Measurements from ENCODE around the gene ZSWIM7. TPM values are rescaled to one million over a fixed set of nuclear protein-coding genes. Genes with fewer than 3 reads are reported as not detected.

ZSWIM7 gene
- total RNA-seq, 4 donors from 2014 or later = 9.1 to 15.4 (median 12.5) TPM

- H3K9me3 ChIP-seq = no peaks in the 10 kb centered on the region
- no peaks in the 10 kb centered on the region for H3K36me3 ChIP-seq
- no peak overlapping the region for H3K4me3 ChIP-seq
- 86% methylated on average over 11 of the region's 11 CpGs for WGBS
- H3K27me3 ChIP-seq = no peaks in the 10 kb centered on the region
- TF ChIP-seq POLR2A (IDR thresholded peaks at IDR 0.05) (no peak), POLR2AphosphoS5 (IDR thresholded peaks at IDR 0.05) (no peak)
- peaks cover 32% of the 10 kb centered on the region for H3K4me1 ChIP-seq
- no peak for DNase-seq (ENCODE audit: low spot score in 2 of 2)
- no peak overlapping the region for H3K27ac ChIP-seq
Observed at GRCh38 chr17:15967706-15968399, 31.7 kb downstream of the ZSWIM7 start.

- TF ChIP-seq EP300 (IDR thresholded peaks at IDR 0.05) (no peak), POLR2A (IDR thresholded peaks at IDR 0.05) (no peak), CTCF (IDR thresholded peaks at IDR 0.05) (no peak), POLR2AphosphoS5 (IDR thresholded peaks at IDR 0.05) (no peak)
- no peaks in the 10 kb centered on the region for H3K9me3 ChIP-seq
- H3K4me1 ChIP-seq = peaks cover 32% of the 10 kb centered on the region
- WGBS = 43% methylated on average over 11 of the region's 11 CpGs
- no peaks in the 10 kb centered on the region for H3K27me3 ChIP-seq
- peak in 1 of 2 donors; percentile 50 for DNase-seq (ENCODE audit: low spot score in 2 of 2)
- no peaks in the 10 kb centered on the region for H3K36me3 ChIP-seq
- peak overlapping the region; percentile 64 for H3K27ac ChIP-seq
- peak overlapping the region; percentile 9 for H3K4me3 ChIP-seq
Observed at GRCh38 chr17:15966879-15967248, 32.6 kb downstream of the ZSWIM7 start.

GRCh38 chr17:15966183-15966878 lies 33.2 kb downstream of the ZSWIM7 start:
- no peaks in the 10 kb centered on the region for H3K9me3 ChIP-seq

GRCh38 chr17:15965528-15965927 lies 34.0 kb downstream of the ZSWIM7 start:
- H3K9me3 ChIP-seq = no peaks in the 10 kb centered on the region
- H3K36me3 ChIP-seq = no peaks in the 10 kb centered on the region
- WGBS = 44% methylated on average over 6 of the region's 6 CpGs
- DNase-seq (ENCODE audit: low spot score in 2 of 2) = peak in 1 of 2 donors; percentile 44
- no peaks in the 10 kb centered on the region for H3K27me3 ChIP-seq
- H3K4me3 ChIP-seq = no peak overlapping the region
- H3K4me1 ChIP-seq = peaks cover 32% of the 10 kb centered on the region
- TF ChIP-seq POLR2A (IDR thresholded peaks at IDR 0.05) = no peak
- TF ChIP-seq POLR2AphosphoS5 (IDR thresholded peaks at IDR 0.05) = no peak
- TF ChIP-seq CTCF (IDR thresholded peaks at IDR 0.05) = no peak
- TF ChIP-seq EP300 (IDR thresholded peaks at IDR 0.05) = no peak
- H3K27ac ChIP-seq = peak overlapping the region; percentile 41

More at GRCh38 chr17:15966183-15966878, 33.2 kb downstream of the ZSWIM7 start:
- 50% methylated on average over 12 of the region's 13 CpGs for WGBS
- H3K36me3 ChIP-seq = no peaks in the 10 kb centered on the region
- TF ChIP-seq POLR2AphosphoS5 (IDR thresholded peaks at IDR 0.05) (no peak), POLR2A (IDR thresholded peaks at IDR 0.05) (no peak), EP300 (IDR thresholded peaks at IDR 0.05) (no peak), CTCF (IDR thresholded peaks at IDR 0.05) (no peak)
- peak overlapping the region; percentile 9 for H3K4me3 ChIP-seq
- DNase-seq (ENCODE audit: low spot score in 2 of 2) = peak in 1 of 2 donors; percentile 25
- peak overlapping the region; percentile 64 for H3K27ac ChIP-seq
- H3K27me3 ChIP-seq = no peaks in the 10 kb centered on the region
- H3K4me1 ChIP-seq = peaks cover 32% of the 10 kb centered on the region

GRCh38 chr17:15963670-15964110 lies 35.8 kb downstream of the ZSWIM7 start:
- H3K9me3 ChIP-seq = no peaks in the 10 kb centered on the region
- no peak for TF ChIP-seq EP300 (IDR thresholded peaks at IDR 0.05)
- no peak for TF ChIP-seq CTCF (IDR thresholded peaks at IDR 0.05)
- TF ChIP-seq POLR2A (IDR thresholded peaks at IDR 0.05) = no peak
- TF ChIP-seq POLR2AphosphoS5 (IDR thresholded peaks at IDR 0.05) = no peak
- WGBS = 65% methylated on average over 4 of the region's 4 CpGs
- no peaks in the 10 kb centered on the region for H3K27me3 ChIP-seq
- H3K36me3 ChIP-seq = no peaks in the 10 kb centered on the region
- H3K4me3 ChIP-seq = no peak overlapping the region
- H3K4me1 ChIP-seq = peaks cover 43% of the 10 kb centered on the region
- H3K27ac ChIP-seq = no peak overlapping the region
- DNase-seq (ENCODE audit: low spot score in 2 of 2) = no peak

Measured in suprapubic skin (tissue), 4 donors.